GM21737 (cell line): Measurements from ENCODE around the gene CENPX.

Experiments
- ATAC-seq: cut with Tn5 transposase; IDR thresholded peaks from one replicate; pipeline ENCODE4 v1.9.1; 2021; ENCODE audit warnings: mild to moderate bottlenecking, moderate library complexity; ENCODE audit not compliant: unreplicated experiment

CENPX gene

GRCh38 chr17:82000803-82001570 lies 21.7 kb downstream of the CENPX start:
- no peak for ATAC-seq

DNA sequence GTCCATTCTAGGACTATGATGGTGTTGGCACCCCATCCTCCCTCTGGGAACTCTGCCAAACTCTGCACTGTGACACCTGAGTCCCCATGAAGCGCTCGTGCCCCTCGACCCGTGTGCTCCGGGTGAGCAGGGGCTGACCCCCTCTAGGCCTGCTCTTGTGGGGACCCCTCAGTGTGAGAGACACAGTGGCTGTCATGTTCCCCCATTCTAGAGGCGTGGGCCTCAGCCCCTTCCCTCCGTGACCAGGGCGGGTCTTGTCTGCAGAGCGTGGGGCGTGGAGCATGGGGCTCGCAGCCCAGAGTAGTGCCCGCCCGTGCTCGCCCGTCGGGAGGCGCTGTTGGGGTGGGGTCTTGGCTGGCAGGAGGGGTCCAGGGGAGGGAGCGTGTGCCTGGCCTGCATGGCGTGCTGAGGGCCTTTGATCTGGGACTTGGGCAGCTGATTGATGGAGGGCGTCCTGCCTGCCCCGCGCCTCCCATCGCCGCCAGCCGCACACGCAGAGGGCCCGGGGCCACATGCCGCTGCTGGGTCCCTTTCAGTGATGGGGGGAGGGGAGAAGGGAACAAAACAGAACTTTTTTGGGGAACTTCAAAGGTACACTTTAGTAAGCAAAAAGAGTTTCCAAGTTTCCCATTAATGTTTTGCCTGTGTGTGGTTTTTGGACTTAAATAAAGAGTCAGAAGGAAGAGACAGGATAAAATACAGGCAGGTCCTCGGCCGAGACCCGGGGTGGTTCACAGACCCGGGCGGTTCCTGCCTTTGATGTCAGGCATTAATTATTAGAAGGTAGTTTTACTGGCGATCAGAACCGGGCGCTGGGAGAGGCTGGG lies 22.5 kb downstream of the CENPX start:
- ATAC-seq, result no peak

DNA sequence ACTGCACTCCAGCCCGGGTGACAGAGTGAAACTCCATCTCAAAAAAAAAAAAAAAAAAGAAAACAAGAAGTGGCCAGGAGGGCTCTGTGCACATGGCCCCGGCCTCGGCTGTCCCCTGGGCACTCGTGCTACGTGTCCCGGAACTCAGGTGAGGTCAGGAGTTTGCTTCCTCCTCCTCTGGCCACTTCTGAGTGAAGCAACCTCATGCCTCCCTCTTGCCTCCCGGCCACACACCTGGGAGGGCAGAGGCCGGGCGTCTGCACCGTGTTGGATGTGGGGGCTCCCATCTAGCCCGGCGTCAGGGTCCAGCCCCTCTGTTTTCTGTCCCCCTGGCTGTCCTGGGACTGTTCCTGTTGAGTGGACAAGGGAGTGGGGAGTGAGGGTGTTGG lies 23.1 kb downstream of the CENPX start:
- ATAC-seq, result no peak

DNA sequence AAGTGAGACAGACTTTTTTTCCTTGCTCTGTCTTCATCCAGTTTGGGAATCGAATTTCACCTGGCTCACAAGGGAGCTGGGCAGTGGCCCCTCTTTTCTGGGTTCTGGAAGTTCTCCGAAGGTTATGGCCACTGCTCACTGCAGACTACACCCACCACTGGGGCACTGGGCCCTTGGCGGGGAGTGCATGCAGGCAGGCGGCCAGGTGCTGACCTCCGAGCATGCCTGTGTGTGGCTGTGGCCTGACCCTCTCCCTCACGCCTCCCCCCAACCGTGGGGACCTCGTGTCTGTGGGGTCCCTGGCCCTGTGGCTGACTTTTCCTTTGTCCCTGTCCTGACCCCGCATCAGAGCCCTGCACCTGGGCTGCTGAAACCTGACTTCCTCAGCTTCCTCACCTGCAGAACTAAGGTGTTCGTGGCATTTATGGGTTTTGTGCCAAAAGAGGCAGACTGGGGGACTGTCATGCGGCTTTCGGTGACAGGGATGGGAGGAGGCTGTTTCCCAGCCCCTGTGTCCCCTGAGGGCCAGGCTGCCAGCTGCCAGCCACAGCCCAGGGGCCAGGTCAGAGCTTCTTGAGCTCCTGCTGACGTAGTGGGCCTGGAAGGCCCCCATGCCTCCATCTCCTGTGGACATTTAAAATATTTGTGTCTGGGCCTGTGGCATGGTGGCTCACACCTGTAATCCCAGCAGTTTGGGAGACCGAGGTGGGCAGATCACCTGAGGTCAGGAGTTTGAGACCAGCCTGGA lies 23.8 kb downstream of the CENPX start:
- no peak for ATAC-seq

DNA sequence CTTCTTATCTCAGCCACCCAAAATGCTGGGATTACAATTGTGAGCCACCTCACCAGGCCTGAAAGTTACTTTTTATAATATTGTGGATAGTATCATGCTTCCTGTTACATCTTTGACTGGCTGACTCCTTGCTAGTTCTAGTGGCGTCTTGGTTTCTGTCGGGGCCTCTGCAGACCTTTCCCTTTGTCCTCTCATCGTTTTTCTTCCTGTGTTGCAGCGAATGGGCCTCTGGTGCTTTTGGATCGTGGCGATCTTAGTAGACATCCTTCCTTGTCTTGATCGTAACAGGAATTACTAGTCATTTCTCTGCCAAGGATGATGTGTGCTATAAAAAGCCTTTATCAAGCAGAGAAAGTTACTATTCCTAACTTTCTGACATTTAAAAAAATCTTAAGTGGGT lies 24.5 kb downstream of the CENPX start:
- ATAC-seq, result no peak

- no peak for ATAC-seq
These were observed 25.8 kb downstream of the CENPX start for GRCh38 chr17:81996757-81997441.

DNA sequence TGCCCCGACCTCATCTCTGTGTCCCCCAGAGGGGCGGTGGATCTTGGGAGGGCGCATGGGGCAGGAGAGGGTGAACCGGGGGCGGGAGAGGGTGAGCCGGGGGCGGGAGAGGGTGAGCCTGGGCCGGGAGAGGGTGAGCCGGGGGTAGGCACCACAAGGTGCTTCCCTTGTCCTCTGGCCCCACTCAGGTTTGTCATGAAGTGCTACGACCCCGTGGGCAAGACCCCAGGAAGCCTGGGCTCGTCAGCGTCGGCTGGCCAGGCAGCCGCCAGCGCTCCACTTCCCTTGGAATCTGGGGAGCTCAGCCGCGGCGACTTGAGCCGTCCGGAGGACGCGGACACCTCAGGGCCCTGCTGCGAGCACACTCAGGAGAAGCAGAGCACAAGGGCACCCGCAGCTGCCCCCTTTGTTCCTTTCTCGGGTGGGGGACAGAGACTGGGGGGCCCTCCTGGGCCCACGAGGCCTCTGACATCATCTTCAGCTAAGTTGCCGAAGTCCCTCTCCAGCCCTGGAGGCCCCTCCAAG lies 26.4 kb downstream of the CENPX start:
- no peak for ATAC-seq

GRCh38 chr17:81995463-81996231 lies 27.0 kb downstream of the CENPX start:
- no peak for ATAC-seq

GRCh38 chr17:81994593-81995462 lies 27.9 kb downstream of the CENPX start:
- no peak for ATAC-seq

GRCh38 chr17:81993729-81994592 lies 28.7 kb downstream of the CENPX start:
- no peak for ATAC-seq

DNA sequence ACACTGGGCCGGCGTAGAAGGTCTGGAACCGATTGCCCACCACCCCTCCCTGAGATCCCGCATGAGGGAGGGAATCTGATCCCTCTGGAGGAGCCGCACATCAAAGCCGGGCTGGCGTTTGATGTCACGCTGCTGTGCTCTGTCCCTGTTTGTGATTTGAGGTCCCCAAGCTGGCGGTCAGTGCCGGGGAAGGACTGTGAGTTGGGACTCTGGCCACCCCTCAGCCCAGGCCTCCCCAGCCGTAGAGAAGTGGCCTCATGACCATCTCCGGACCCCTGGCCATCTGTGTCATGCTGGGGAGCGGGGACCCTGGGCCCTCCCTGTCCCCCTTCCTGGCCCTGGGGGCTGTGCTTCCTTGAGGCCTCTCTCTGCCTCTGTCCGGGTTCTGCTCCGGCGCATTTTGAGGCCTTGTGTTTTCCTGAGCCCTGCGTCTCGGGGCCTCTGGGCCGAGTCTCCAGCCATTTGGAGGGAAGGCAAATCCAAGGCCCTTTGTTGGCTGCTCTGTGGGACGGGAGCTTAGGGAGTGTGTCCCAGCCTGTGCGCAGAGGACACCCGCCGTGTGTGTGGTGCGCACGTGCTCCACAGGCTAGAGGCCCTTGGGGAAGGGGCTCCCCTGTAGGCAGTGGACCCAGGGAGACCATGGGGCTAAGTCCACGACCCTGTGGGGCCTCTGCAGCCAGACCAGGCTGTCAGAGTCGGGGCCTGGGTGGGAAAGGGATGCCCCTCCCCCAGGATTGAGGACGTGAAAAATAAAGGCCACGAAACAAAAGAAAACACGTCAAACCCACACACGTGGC lies 30.2 kb downstream of the CENPX start:
- ATAC-seq, result no peak

DNA sequence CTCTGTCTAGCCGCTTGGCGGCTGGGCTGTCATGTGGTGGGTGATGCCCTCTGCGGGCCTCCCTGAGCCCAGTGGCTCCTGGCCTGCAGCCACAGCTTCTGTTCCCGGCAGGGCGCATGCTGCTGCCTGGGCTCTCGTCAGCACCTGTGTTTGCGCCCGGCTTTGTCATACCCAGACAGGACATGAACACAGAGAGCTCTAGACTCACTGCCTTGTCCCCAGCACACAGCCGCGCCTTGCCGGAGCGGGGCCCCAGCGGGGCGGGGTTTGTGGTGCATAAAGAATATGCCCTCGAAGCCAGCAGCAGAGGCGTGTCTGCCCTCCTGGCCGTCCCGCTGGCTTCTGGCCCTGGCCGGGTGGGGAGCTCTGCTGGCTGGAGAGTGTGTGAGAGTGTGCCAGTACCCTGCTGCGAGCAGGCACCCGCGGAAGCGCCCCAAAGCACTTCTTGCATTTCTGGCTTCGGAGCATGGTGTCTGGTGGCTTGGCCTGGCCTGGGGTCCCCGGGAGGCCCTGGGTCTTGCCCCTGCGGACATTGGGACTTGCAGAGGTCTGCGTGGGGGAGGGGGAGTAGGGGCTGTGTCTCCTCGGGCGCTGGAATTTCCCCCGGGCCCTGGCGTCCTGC lies 30.9 kb downstream of the CENPX start:
- no peak for ATAC-seq

DNA sequence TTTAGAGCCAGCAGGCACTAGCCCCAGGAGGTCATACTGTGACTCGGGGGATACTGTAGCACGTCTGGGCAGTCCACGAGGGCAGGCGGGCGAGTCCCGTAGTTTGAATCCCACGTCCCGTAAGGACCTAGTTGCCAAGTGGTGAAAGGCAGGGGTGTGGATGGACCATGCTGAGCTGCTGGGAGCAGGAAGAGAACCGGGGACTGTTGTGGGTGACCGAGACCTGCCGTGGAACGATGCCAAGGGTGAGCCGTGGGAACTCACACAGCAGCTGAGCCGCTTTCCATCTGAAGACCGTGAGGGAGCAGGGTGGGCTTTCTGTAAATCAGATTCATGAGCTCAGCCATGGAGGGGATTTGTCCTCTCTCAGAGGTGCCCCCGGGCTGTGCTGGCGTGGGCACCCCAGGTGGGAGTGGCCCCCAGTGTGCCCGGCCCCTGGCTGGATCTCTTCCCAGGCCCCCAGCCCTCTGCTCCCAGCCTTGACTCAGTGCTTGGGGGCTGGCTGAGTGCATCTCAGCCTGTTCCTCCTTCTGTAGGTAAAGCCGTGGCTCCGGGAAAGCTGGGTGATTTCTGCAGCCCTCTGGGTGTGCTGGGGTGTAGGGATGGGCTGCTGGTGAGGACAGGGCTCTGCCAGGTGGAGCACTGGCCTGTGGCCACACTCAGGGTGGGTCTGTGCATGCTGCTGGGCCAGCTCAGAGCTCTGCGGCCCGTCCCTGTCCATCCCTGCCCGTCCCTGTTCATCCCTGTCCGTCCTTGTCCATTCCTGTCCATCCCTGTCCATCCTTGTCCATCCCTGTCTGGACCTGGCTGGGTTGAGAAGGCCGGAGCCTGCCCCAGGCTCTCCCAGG lies 31.6 kb downstream of the CENPX start:
- ATAC-seq, result no peak

- ATAC-seq, result no peak
These were observed 35.4 kb downstream of the CENPX start for GRCh38 chr17:81987161-81987770.

- no peak for ATAC-seq
These were observed 36.1 kb downstream of the CENPX start for GRCh38 chr17:81986606-81987005.
